Astrocyte (in vitro differentiated cells and primary cell): ENCODE results near the gene TMIGD3. TPM values are rescaled to one million over a fixed set of nuclear protein-coding genes. Genes with fewer than 3 reads are reported as not detected.

ENCODE experiments used
- DNase-seq: peaks from one replicate; pipeline ENCODE4 v3.0.0-alpha.2; 2010; ENCODE audit warnings: low read depth
- FAIRE-seq: peaks from 2 replicates; lab custom pipeline; 2011; peaks lifted over from hg19 to GRCh38; lab: Jason Lieb, UNC
- H2AFZ ChIP-seq: 2 replicates; pipeline ENCODE4 v1.6.0; 2012; ENCODE audit warnings: low read depth, low read length, inconsistent platforms
- H3K27ac ChIP-seq: 2 replicates; pipeline ENCODE4 v1.5.1; 2011; ENCODE audit warnings: low read depth, low read length, inconsistent platforms
- H3K27me3 ChIP-seq: 2 replicates; pipeline ENCODE4 v1.6.0; 2011; ENCODE audit warnings: low read length, inconsistent platforms; ENCODE audit not compliant: insufficient read depth
- H3K36me3 ChIP-seq: 2 replicates; pipeline ENCODE4 v1.5.1; 2011; ENCODE audit warnings: low read length, inconsistent platforms; ENCODE audit not compliant: insufficient read depth
- H3K4me1 ChIP-seq: 2 replicates; pipeline ENCODE4 v1.5.1; 2011; ENCODE audit warnings: low read length, inconsistent platforms; ENCODE audit not compliant: insufficient read depth
- H3K4me2 ChIP-seq: 2 replicates; pipeline ENCODE4 v1.6.0; 2012; ENCODE audit warnings: low read length, inconsistent platforms
- H3K4me3 ChIP-seq: 2 replicates; pipeline ENCODE4 v1.5.1; 2011; ENCODE audit warnings: low read depth, mild to moderate bottlenecking, low read length, inconsistent platforms; ENCODE audit not compliant: insufficient read depth
- H3K79me2 ChIP-seq: 2 replicates; pipeline ENCODE4 v1.6.0; 2012; ENCODE audit warnings: mild to moderate bottlenecking, low read length, inconsistent platforms; ENCODE audit not compliant: insufficient read depth
- H3K9ac ChIP-seq: 2 replicates; pipeline ENCODE4 v1.6.0; 2012; ENCODE audit warnings: mild to moderate bottlenecking, low read length, inconsistent platforms
- H3K9me3 ChIP-seq: 2 replicates; pipeline ENCODE4 v1.5.1; 2012; ENCODE audit warnings: low read depth, mild to moderate bottlenecking, low read length, inconsistent platforms; ENCODE audit not compliant: insufficient read depth
- H4K20me1 ChIP-seq: 2 replicates; pipeline ENCODE4 v1.6.0; 2012; ENCODE audit warnings: low read length, inconsistent platforms; ENCODE audit not compliant: insufficient read depth
- H3K27ac Mint-ChIP-seq: one replicate; pipeline ENCODE4 v1.8.0; 2021; ENCODE audit warnings: mild to moderate bottlenecking, mixed read lengths; ENCODE audit not compliant: unreplicated experiment
- H3K27me3 Mint-ChIP-seq: one replicate; pipeline ENCODE4 v1.8.0; 2021; ENCODE audit warnings: low read depth, mixed read lengths; ENCODE audit not compliant: unreplicated experiment
- H3K36me3 Mint-ChIP-seq: one replicate; pipeline ENCODE4 v1.8.0; 2021; ENCODE audit warnings: low read depth, mixed read lengths; ENCODE audit not compliant: unreplicated experiment
- H3K4me1 Mint-ChIP-seq: one replicate; pipeline ENCODE4 v1.8.0; 2021; ENCODE audit warnings: low read depth, mixed read lengths; ENCODE audit not compliant: unreplicated experiment
- H3K4me3 Mint-ChIP-seq: one replicate; pipeline ENCODE4 v1.8.0; 2021; ENCODE audit warnings: mild to moderate bottlenecking, moderate library complexity, mixed read lengths; ENCODE audit not compliant: unreplicated experiment
- H3K9me3 Mint-ChIP-seq: one replicate; pipeline ENCODE4 v1.8.0; 2021; ENCODE audit warnings: mild to moderate bottlenecking, mixed read lengths; ENCODE audit not compliant: unreplicated experiment
- CTCF ChIP-seq: IDR thresholded peaks from 2 replicates; pipeline ENCODE4 v1.5.1; 2011; ENCODE audit warnings: low read depth, mild to moderate bottlenecking, inconsistent platforms, low read length, moderate library complexity; ENCODE audit not compliant: insufficient read depth
- EZH2 ChIP-seq: IDR thresholded peaks from 2 replicates; pipeline ENCODE4 v1.6.1; 2012; ENCODE audit warnings: mild to moderate bottlenecking, low read length, inconsistent platforms; ENCODE audit not compliant: insufficient read depth
- total RNA-seq: library from RNA; stranded (reverse); gene quantifications from 2 replicates; pipeline ENCODE4 v1.2.1, GENCODE V29; 2021

The TMIGD3 gene
- total RNA-seq, 1 donor from 2014 or later = not detected

DNA sequence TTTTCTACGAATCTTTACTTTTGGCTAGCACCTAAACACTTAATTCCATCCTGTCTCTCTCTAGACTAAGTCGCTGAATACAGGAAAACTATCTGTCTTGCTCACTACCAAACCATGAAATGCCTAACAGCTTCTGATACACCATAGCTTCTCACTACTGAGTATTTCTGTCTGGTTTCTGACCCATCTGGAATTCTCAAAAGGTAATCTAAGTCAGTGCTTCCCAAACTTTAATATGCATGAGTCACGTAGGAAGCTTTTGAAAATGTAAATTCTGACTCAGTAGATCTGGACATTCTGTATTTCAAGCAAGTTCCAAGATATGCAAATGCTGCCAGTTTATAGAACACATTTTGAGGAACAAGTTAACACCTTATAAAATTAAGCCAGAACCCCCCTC lies 66.7 kb downstream of the TMIGD3 start:
- Mint-ChIP-seq H3K27me3 (no peaks in the 10 kb centered on the region), H3K9me3 (no peaks in the 10 kb centered on the region), H3K27ac (peak overlapping the region; percentile 20), H3K4me3 (no peak overlapping the region), H3K4me1 (peaks cover 1% of the 10 kb centered on the region), H3K36me3 (peaks cover 12% of the 10 kb centered on the region)
- H3K9ac ChIP-seq = no peak overlapping the region
- no peak overlapping the region for H3K27ac ChIP-seq
- H3K4me2 ChIP-seq = no peak overlapping the region
- H3K4me3 ChIP-seq = no peak overlapping the region
- DNase-seq (peak; percentile 38), FAIRE-seq (no peak)
- H4K20me1 ChIP-seq = peaks cover 2% of the 10 kb centered on the region
- no peak for TF ChIP-seq CTCF
- no peak for TF ChIP-seq EZH2
- H3K4me1 ChIP-seq = no peaks in the 10 kb centered on the region
- no peak overlapping the region for H2AFZ ChIP-seq
- peaks cover 19% of the 10 kb centered on the region for H3K36me3 ChIP-seq
- no peaks in the 10 kb centered on the region for H3K9me3 ChIP-seq
- no peaks in the 10 kb centered on the region for H3K27me3 ChIP-seq
- no peaks in the 10 kb centered on the region for H3K79me2 ChIP-seq

Other genes starting within 250 kb of the TMIGD3 start
- gene CHIA, start 212.8 kb downstream of the TMIGD3 start, total RNA-seq = not detected in 2 replicates
- 1.2 and 2.3 TPM in 2 replicates for gene OVGP1, start 75.9 kb downstream of the TMIGD3 start, total RNA-seq
- 39.3 and 49.1 TPM in 2 replicates for gene WDR77, start 54.4 kb downstream of the TMIGD3 start, total RNA-seq
- gene ATP5PB, start 54.2 kb downstream of the TMIGD3 start, total RNA-seq = 196 and 214 TPM in 2 replicates
- gene C1orf162, start 29.6 kb downstream of the TMIGD3 start, total RNA-seq = 0.75 TPM in 1 of 2 replicates, not detected in the other
- gene ADORA3, start within 50 bp of the TMIGD3 start, total RNA-seq = not detected in 2 replicates
- 63.9 and 66.6 TPM in 2 replicates for gene RAP1A, start 116.2 kb upstream of the TMIGD3 start, total RNA-seq
- gene INKA2, start 235.8 kb upstream of the TMIGD3 start, total RNA-seq = 7.3 and 12.6 TPM in 2 replicates